ENCODE data around the gene TGFBR2.

GRCh38 chr3:30615615-30616346 lies 9.4 kb downstream of the TGFBR2 start:
- TF ChIP-seq CTCF (IDR thresholded peaks at IDR 0.05; ENCODE audit: poor library complexity): no peak
- no peak for TF ChIP-seq EZH2 (IDR thresholded peaks at IDR 0.05; ENCODE audit: borderline replicate concordance)
- no peak for TF ChIP-seq EZH2phosphoT487 (IDR thresholded peaks at IDR 0.05; ENCODE audit: low read depth, severe bottlenecking, unreplicated experiment)
